MM.1S (cell line): ENCODE measurements around the gene MAP3K5.

Source experiments
- CTCF ChIP-seq: fragments of 300-600 bp; sonication (generic); IDR thresholded peaks from 2 replicates; pipeline ENCODE4 v1.5.1; 2016; ENCODE audit warnings: antibody characterized with exemption, low read length, mixed read lengths
- EZH2 ChIP-seq: fragments of 300-600 bp; sonication (generic); optimal IDR thresholded peaks from 2 replicates; pipeline ENCODE3; 2017; ENCODE audit warnings: low read depth, mild to moderate bottlenecking, antibody characterized with exemption, low read length, mixed read lengths
- EZH2phosphoT487 ChIP-seq: fragments of 300-600 bp; sonication (generic); IDR thresholded peaks from 2 replicates; pipeline ENCODE4 v1.6.1; 2018; ENCODE audit warnings: antibody characterized with exemption, low read length

DNA sequence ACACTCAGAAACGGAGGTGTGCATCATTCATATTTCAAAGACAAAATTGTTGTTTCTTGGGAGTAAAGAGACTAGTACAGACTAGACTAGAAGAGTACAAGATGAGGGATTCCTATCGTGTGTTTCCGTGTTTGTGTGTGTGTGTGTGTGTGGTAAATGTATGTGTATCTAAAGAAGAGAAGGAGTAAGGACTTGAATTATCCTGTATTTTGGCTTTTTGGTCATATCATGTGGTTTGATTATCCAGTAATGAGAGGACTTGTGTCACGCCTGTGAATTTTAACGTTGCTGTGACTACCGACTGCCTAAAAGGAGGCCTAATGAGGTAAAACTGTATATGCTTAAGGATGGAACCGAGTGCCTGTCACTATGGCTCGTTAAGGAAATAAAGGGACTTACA is 197.6 kb downstream of the MAP3K5 start:
- TF ChIP-seq EZH2 = no peak
- TF ChIP-seq EZH2phosphoT487 = no peak
- TF ChIP-seq CTCF = no peak
